Testis (tissue), 2 donors: ENCODE data around the gene LDHB.

Experiments
- CTCF ChIP-seq, 3 experiments: fragments of 450-650 bp in 2 of 3; fragments of 200-600 bp in 1 of 3; sonication (generic) in 1 of 3; IDR thresholded peaks; one replicate each; pipeline ENCODE4 v1.5.1; 2016 to 2019; ENCODE audit warnings: antibody characterized with exemption in 3 of 3, mild to moderate bottlenecking in 2 of 3, moderate library complexity in 1 of 3
- POLR2A ChIP-seq: fragments of 450-650 bp; IDR thresholded peaks from one replicate; pipeline ENCODE4 v1.6.1; 2017; ENCODE audit warnings: antibody characterized with exemption, mild to moderate bottlenecking, moderate library complexity

GRCh38 chr12:21606175-21606574 lies 51.5 kb downstream of the LDHB start:
- no peak for TF ChIP-seq CTCF (IDR thresholded peaks at IDR 0.05)
- TF ChIP-seq POLR2A = no peak
